GM23248 (cell line): Measurements from ENCODE around the gene TECPR2. TPM values are rescaled to one million over a fixed set of nuclear protein-coding genes. Genes with fewer than 3 reads are reported as not detected.

Source experiments
- DNase-seq: peaks from one replicate; pipeline ENCODE4 v3.0.0-alpha.2; 2015
- H2AFZ ChIP-seq: fragments of 200-600 bp; sonication (generic); 2 replicates; pipeline ENCODE4 v1.6.1; 2016; ENCODE audit warnings: antibody characterized with exemption
- H3F3A ChIP-seq: fragments of 200-600 bp; sonication (generic); 2 replicates; pipeline ENCODE4 v1.6.1; 2016; ENCODE audit warnings: mild to moderate bottlenecking, antibody characterized with exemption, mixed run types; ENCODE audit not compliant: insufficient read depth
- H3K27ac ChIP-seq: fragments of 200-600 bp; sonication (generic); 2 replicates; pipeline ENCODE4 v1.5.1; 2016; ENCODE audit warnings: mild to moderate bottlenecking
- H3K27me3 ChIP-seq: fragments of 200-600 bp; sonication (generic); replicated peaks from 2 replicates; pipeline ENCODE4 v1.6.1; 2016; ENCODE audit warnings: mild to moderate bottlenecking; ENCODE audit not compliant: insufficient read depth
- H3K36me3 ChIP-seq: fragments of 200-600 bp; sonication (generic); 2 replicates; pipeline ENCODE4 v1.6.1; 2016; ENCODE audit warnings: low read depth, mild to moderate bottlenecking
- H3K4me1 ChIP-seq: fragments of 200-600 bp; sonication (generic); 2 replicates; pipeline ENCODE4 v1.6.1; 2016; ENCODE audit warnings: mild to moderate bottlenecking; ENCODE audit not compliant: insufficient read depth
- H3K4me2 ChIP-seq: fragments of 200-600 bp; sonication (generic); one replicate; pipeline ENCODE4 v1.6.1; 2016; ENCODE audit warnings: mild to moderate bottlenecking; ENCODE audit not compliant: unreplicated experiment
- H3K4me3 ChIP-seq: fragments of 200-600 bp; sonication (generic); 2 replicates; pipeline ENCODE4 v1.5.1; 2016; ENCODE audit warnings: mild to moderate bottlenecking
- H3K79me2 ChIP-seq: fragments of 200-600 bp; sonication (generic); 2 replicates; pipeline ENCODE4 v1.6.1; 2016; ENCODE audit warnings: mild to moderate bottlenecking; ENCODE audit not compliant: insufficient read depth
- H3K9ac ChIP-seq: fragments of 200-600 bp; sonication (generic); 2 replicates; pipeline ENCODE4 v1.6.1; 2016; ENCODE audit warnings: mild to moderate bottlenecking
- H3K9me2 ChIP-seq: fragments of 200-600 bp; sonication (generic); 2 replicates; pipeline ENCODE4 v1.6.1; 2016; ENCODE audit warnings: mixed run types, mild to moderate bottlenecking, moderate library complexity; ENCODE audit not compliant: insufficient read depth
- H3K9me3 ChIP-seq: fragments of 200-600 bp; sonication (generic); one replicate; pipeline ENCODE4 v1.6.1; 2017; ENCODE audit warnings: low read depth
- H4K20me1 ChIP-seq: fragments of 200-600 bp; sonication (generic); 2 replicates; pipeline ENCODE4 v1.6.0; 2016; ENCODE audit not compliant: insufficient read depth
- EZH2 ChIP-seq: fragments of 200-600 bp; sonication (generic); IDR thresholded peaks from 2 replicates; pipeline ENCODE4 v1.6.1; 2018; ENCODE audit warnings: antibody characterized with exemption, mild to moderate bottlenecking; ENCODE audit not compliant: insufficient read depth, poor library complexity, severe bottlenecking
- EZH2phosphoT487 ChIP-seq: fragments of 200-600 bp; sonication (generic); IDR thresholded peaks from 2 replicates; pipeline ENCODE4 v1.6.1; 2018; ENCODE audit warnings: antibody characterized with exemption, moderate library complexity, mild to moderate bottlenecking, low read depth; ENCODE audit not compliant: insufficient read depth
- WGBS, 2 experiments: methylation state at CpG; one replicate each; pipeline ENCODE4 v1.1.6; 2015 to 2017; ENCODE audit warnings: low lambda C conversion rate in 2 of 2, low coverage in 1 of 2; ENCODE audit errors: missing lambda C conversion rate in 2 of 2; 5-methylcytosine and 5-hydroxymethylcytosine counted together
- in situ Hi-C: fragments of 300-500 bp; cut with MboI; formaldehyde crosslinking; loops from 2 replicates; pipeline ENCODE4 v1.15.0; 2020
- polyA plus RNA-seq: library from polyadenylated mRNA; unstranded; fragments of >200 nt; fragmentation: Nextera tagmentation; extraction: Ambion mirVana; gene quantifications from 2 replicates; pipeline ENCODE4 v1.2.1, GENCODE V29; 2016
- total RNA-seq: library from RNA; depleted of rRNA; stranded (reverse); fragments of >200 nt; shearing (Covaris generic); gene quantifications from 2 replicates; pipeline ENCODE4 v1.2.3, GENCODE V29; 2014

TECPR2 gene
- total and polyA plus RNA-seq, 2 experiments from 2014 or later, result 11.4 to 15.8 TPM

DNA sequence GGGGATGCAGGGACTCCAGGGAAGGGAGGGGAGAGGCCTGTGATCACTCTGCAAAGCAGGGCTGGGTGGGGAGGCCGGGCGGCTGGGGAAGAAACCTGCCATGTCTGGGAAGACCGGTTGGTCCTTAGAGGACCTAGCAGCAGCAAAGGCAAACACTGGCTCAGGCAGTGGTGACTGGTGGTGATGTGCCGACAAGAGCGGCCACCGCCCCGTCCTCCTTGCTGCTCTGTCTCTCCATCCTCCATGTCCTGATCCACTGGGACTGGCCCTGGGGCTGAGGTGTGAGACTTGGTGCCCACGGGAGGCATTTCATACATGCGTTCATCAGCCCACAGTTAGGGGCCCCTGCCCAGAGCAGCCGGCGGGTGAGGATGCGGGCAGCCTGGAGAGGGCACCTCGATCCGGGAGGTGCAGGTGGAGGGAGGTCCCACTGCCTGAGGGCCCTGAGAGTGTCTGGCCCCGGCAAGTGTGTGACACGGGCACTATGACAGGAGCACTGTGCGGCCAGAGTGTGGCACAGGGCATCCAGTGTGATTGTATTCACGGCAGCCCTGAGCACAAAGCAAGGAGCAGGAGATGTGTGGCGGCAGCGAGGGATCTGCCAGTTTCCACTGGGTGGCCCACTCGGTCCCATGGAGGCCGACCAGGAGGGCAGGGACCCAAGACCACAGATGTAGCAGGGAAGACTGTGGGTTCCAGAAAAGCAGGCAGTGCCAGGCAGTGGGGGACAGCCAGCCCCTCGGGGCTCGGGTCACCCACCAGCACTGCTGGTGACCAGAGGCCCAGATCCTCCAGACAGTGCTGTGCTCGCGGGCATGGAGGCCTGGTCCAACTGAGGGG lies 133.0 kb downstream of the TECPR2 start:
- no peak overlapping the region for H3K9ac ChIP-seq
- no peak overlapping the region for H3K4me2 ChIP-seq
- 95% methylated on average over 20 to 26 of the region's 26 CpGs for WGBS, 2 experiments
- no peak overlapping the region for H3K27ac ChIP-seq
- H3K36me3 ChIP-seq, result no peaks in the 10 kb centered on the region
- peaks cover 8% of the 10 kb centered on the region for H3F3A ChIP-seq
- no peaks in the 10 kb centered on the region for H3K27me3 ChIP-seq
- no peak for DNase-seq
- H4K20me1 ChIP-seq, result no peaks in the 10 kb centered on the region
- no peaks in the 10 kb centered on the region for H3K9me3 ChIP-seq
- no peak overlapping the region for H2AFZ ChIP-seq
- no peak overlapping the region for H3K4me3 ChIP-seq
- H3K9me2 ChIP-seq, result no peaks in the 10 kb centered on the region
- H3K79me2 ChIP-seq, result no peaks in the 10 kb centered on the region
- H3K4me1 ChIP-seq, result peaks cover 10% of the 10 kb centered on the region
- in situ Hi-C loops, result no loop called here
- TF ChIP-seq EZH2phosphoT487 (no peak), EZH2 (no peak)

- no peak for DNase-seq
- in situ Hi-C loops, result no loop called here
- no peak overlapping the region for H3K27ac ChIP-seq
- H3K36me3 ChIP-seq, result no peaks in the 10 kb centered on the region
- H3K9me3 ChIP-seq, result no peaks in the 10 kb centered on the region
- WGBS, 2 experiments, result 97% methylated on average over 9 to 11 of the region's 11 CpGs
- H3K9me2 ChIP-seq, result no peaks in the 10 kb centered on the region
- no peaks in the 10 kb centered on the region for H3K27me3 ChIP-seq
- H3K79me2 ChIP-seq, result no peaks in the 10 kb centered on the region
- H3K4me3 ChIP-seq, result no peak overlapping the region
- TF ChIP-seq EZH2 (no peak), EZH2phosphoT487 (no peak)
- peaks cover 12% of the 10 kb centered on the region for H3K4me1 ChIP-seq
- H2AFZ ChIP-seq, result no peak overlapping the region
- no peak overlapping the region for H3K4me2 ChIP-seq
- H4K20me1 ChIP-seq, result no peaks in the 10 kb centered on the region
- H3K9ac ChIP-seq, result no peak overlapping the region
- H3F3A ChIP-seq, result peaks cover 12% of the 10 kb centered on the region
These were observed 133.6 kb downstream of the TECPR2 start for GRCh38 chr14:102496331-102496691.

GRCh38 chr14:102496958-102497744 lies 134.4 kb downstream of the TECPR2 start:
- 92 to 93% methylated on average over 39 to 42 of the region's 42 CpGs for WGBS, 2 experiments
- H2AFZ ChIP-seq, result no peak overlapping the region
- no peak for DNase-seq
- H3K36me3 ChIP-seq, result no peaks in the 10 kb centered on the region
- H3K4me3 ChIP-seq, result no peak overlapping the region
- TF ChIP-seq EZH2phosphoT487, result no peak
- no peak for TF ChIP-seq EZH2
- in situ Hi-C loops, result no loop called here
- peaks cover 12% of the 10 kb centered on the region for H3F3A ChIP-seq
- H3K9me3 ChIP-seq, result no peaks in the 10 kb centered on the region
- H3K79me2 ChIP-seq, result no peaks in the 10 kb centered on the region
- H3K9ac ChIP-seq, result no peak overlapping the region
- peaks cover 12% of the 10 kb centered on the region for H3K4me1 ChIP-seq
- no peak overlapping the region for H3K27ac ChIP-seq
- H3K4me2 ChIP-seq, result no peak overlapping the region
- H3K27me3 ChIP-seq, result no peaks in the 10 kb centered on the region
- H4K20me1 ChIP-seq, result no peaks in the 10 kb centered on the region
- no peaks in the 10 kb centered on the region for H3K9me2 ChIP-seq

DNA sequence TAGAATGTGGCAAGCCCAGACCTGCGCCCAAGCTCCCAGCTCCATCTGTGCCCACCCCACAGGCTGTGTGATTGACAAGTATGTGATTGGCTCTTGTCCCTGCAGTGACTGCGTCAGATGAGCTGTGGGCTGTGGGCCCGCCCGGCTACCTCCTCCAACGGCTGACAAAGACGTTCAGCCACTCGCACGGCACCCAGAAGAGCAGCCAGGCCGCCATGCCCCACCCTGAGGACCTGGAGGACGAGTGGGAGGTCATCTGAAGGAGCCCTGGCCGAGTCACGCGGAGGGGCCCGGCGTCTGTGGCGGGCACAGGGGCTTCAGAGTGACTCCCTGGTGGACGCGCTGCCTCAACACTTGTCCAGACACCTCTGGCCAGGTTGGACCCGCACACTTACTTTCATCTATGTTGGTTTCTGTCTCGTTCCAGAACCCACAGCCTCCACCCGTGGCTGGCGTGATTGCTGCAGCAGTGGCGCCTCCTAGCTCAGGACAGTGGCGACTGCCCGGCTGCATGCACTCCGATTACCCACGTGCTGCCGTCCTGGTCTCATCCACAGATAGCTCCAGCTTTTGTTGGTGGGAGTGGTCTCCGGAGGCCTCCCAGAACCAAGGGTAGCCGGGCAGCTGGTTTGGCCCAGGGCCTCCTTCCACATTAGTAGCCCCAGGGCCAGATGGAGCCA lies 135.4 kb downstream of the TECPR2 start:
- Histone ChIP-seq H4K20me1 (no peaks in the 10 kb centered on the region), H3K27ac (no peak overlapping the region), H2AFZ (no peak overlapping the region), H3F3A (peaks cover 12% of the 10 kb centered on the region), H3K36me3 (no peaks in the 10 kb centered on the region), H3K79me2 (no peaks in the 10 kb centered on the region), H3K27me3 (no peaks in the 10 kb centered on the region), H3K9ac (no peak overlapping the region), H3K4me2 (no peak overlapping the region), H3K9me3 (no peaks in the 10 kb centered on the region), H3K4me3 (no peak overlapping the region), H3K4me1 (peaks cover 12% of the 10 kb centered on the region), H3K9me2 (no peaks in the 10 kb centered on the region)
- DNase-seq, result no peak
- TF ChIP-seq EZH2phosphoT487, result no peak
- TF ChIP-seq EZH2, result no peak
- 90 to 93% methylated on average over 30 of the region's 30 CpGs for WGBS, 2 experiments
- in situ Hi-C loops, result no loop called here
